RWPE2 (cell line): ENCODE results near the gene SCFD2.

ENCODE experiments used
- ATAC-seq: fragments of 200-7000 bp; cut with Tn5 transposase; 3 replicates; pipeline ENCODE4 v1.9.1; 2021; ENCODE audit warnings: low read depth
- DNase-seq: peaks from one replicate; pipeline ENCODE4 v3.0.0-alpha.2; 2020; ENCODE audit warnings: low spot score
- H3K27ac ChIP-seq: fragments of 450-650 bp; 2 replicates; pipeline ENCODE4 v1.5.1; 2017; ENCODE audit warnings: mild to moderate bottlenecking; ENCODE audit not compliant: poor library complexity, severe bottlenecking
- H3K27me3 ChIP-seq: fragments of 250-450 bp; sonication (Bioruptor Pico); 2 replicates; pipeline ENCODE4 v1.5.1; 2021; ENCODE audit warnings: mild to moderate bottlenecking, moderate library complexity; ENCODE audit not compliant: insufficient read depth, poor library complexity, severe bottlenecking
- H3K36me3 ChIP-seq: fragments of 250-450 bp; sonication (Bioruptor Pico); 2 replicates; pipeline ENCODE4 v1.5.1; 2020; ENCODE audit warnings: low read depth, mild to moderate bottlenecking, moderate library complexity
- H3K4me1 ChIP-seq: fragments of 250-450 bp; sonication (Bioruptor Pico); 2 replicates; pipeline ENCODE4 v1.5.1; 2021; ENCODE audit warnings: mild to moderate bottlenecking, moderate library complexity; ENCODE audit not compliant: insufficient read depth, poor library complexity, severe bottlenecking
- H3K4me3 ChIP-seq: fragments of 250-450 bp; sonication (Bioruptor Pico); 2 replicates; pipeline ENCODE4 v1.5.1; 2021; ENCODE audit warnings: mild to moderate bottlenecking, moderate library complexity; ENCODE audit not compliant: severe bottlenecking
- H3K9me3 ChIP-seq: fragments of 250-450 bp; sonication (Bioruptor Pico); 2 replicates; pipeline ENCODE4 v1.5.1; 2021; ENCODE audit warnings: mild to moderate bottlenecking, moderate library complexity; ENCODE audit not compliant: severe bottlenecking
- CTCF ChIP-seq: fragments of 450-650 bp; IDR thresholded peaks from one replicate; pipeline ENCODE4 v1.5.1; 2017; ENCODE audit warnings: mild to moderate bottlenecking, moderate library complexity; ENCODE audit not compliant: poor library complexity, severe bottlenecking

The SCFD2 gene

DNA sequence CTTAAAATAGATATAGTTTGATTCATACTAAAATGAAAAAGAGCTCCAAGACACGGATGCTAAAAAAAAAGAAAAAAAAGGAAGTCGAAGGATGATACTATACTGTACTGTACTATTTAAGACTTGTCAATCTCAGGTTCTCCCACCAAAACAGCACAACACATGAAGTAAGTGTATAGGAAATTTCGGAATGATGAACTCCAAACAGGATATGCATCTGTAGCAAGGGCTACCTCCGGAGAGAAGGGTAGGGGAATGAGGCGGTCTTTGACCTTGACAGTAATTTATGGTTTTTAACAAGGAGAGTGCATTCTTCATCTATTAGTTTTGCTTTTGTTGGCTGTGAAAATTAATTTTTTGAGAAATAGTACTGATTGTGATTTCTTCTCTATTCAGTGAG lies 11.0 kb upstream of the SCFD2 start:
- DNase-seq (no peak), ATAC-seq (no peak)
- Histone ChIP-seq H3K27me3 (no peaks in the 10 kb centered on the region), H3K36me3 (peaks cover 25% of the 10 kb centered on the region), H3K27ac (no peak overlapping the region), H3K9me3 (no peaks in the 10 kb centered on the region), H3K4me3 (peak overlapping the region; percentile 76), H3K4me1 (peaks cover 11% of the 10 kb centered on the region)
- TF ChIP-seq CTCF, result no peak

DNA sequence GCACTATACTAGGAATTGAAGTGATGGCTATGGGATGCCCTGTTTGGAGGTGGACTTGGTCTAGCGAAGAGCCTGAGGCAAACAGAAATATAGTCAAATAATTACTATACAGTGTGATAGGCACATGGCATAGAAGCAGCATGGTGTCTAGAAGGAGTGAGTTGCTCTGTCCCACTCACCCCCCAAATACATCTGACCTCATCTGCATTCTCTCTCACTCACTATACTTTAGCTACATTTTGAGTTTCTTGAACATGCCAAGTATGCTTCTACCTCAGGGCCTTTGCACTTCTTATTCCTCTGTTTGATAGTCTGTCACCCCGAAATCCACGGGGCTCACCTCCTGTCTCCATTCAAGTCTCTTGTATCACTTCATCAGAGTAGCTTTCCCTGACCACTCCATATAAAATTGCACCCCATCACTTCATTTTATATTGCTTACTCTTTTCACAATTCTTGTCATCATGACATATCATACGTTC lies 9.0 kb upstream of the SCFD2 start:
- DNase-seq, result no peak
- Histone ChIP-seq H3K4me1 (peaks cover 11% of the 10 kb centered on the region), H3K4me3 (no peak overlapping the region), H3K27me3 (no peaks in the 10 kb centered on the region), H3K9me3 (no peaks in the 10 kb centered on the region), H3K27ac (no peak overlapping the region), H3K36me3 (peaks cover 8% of the 10 kb centered on the region)
- TF ChIP-seq CTCF, result no peak
- no peak for ATAC-seq

DNA sequence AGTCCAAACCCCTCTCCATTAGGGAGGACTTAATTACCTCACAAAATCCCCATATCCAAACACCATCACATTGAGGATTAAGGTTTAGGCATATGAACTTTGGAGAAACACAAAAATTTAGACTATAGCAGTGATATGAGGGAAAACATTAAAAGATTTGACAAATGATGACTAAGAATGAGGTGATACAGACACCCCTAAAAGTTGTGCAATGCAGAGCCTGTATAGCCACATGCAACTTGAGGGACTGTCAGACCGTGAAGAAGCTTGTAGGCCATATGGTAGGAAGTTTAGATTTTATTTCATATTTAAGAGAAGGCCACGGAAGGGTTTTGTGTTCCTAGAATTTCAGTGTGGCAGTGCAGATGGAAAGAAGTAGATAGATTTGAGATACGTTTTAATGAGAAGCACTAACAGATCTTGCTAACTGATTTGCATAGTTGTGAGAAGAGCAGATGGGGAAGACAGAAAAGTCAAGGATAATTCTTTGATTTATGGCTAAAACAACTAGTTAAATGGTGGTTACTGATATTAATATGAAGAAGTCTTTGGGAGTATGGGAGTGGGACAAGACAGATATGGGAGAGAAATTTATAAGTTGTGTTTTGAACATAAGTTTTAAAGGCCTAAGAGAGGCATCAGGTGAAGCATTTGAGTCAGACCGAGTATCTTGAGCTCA lies 6.1 kb upstream of the SCFD2 start:
- no peaks in the 10 kb centered on the region for H3K9me3 ChIP-seq
- H3K4me1 ChIP-seq, result peaks cover 1% of the 10 kb centered on the region
- no peak overlapping the region for H3K4me3 ChIP-seq
- H3K36me3 ChIP-seq, result no peaks in the 10 kb centered on the region
- ATAC-seq (no peak), DNase-seq (no peak)
- no peak for TF ChIP-seq CTCF
- no peaks in the 10 kb centered on the region for H3K27me3 ChIP-seq
- H3K27ac ChIP-seq, result no peak overlapping the region

GRCh38 chr4:53371049-53371448 lies 5.2 kb upstream of the SCFD2 start:
- Histone ChIP-seq H3K4me3 (no peak overlapping the region), H3K27ac (no peak overlapping the region), H3K4me1 (no peaks in the 10 kb centered on the region), H3K36me3 (no peaks in the 10 kb centered on the region), H3K9me3 (no peaks in the 10 kb centered on the region), H3K27me3 (no peaks in the 10 kb centered on the region)
- DNase-seq (no peak), ATAC-seq (no peak)
- TF ChIP-seq CTCF, result no peak

DNA sequence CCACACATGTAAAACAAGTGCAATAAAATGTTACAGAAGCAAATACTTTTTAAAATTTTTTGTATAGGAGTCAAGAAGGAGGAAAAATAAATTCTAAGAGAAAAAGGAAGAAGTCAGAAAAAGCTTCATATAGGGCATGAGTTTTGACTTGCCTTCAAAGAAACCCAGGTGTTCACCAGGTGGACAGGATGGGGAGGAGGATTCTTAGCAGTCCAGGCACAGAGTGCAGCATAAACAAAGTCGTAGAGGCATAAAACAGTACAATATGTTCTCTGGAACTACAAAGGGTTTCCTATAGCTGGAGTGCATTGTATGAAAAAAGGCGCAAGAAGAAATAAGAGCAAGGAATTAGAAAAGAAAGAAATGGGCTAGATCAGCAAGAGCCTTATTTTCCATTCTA lies 1.9 kb upstream of the SCFD2 start:
- H3K27ac ChIP-seq, result no peak overlapping the region

More for the DNA sequence above, 1.9 kb upstream of the SCFD2 start:
- DNase-seq (no peak), ATAC-seq (no peak)
- peaks cover 5% of the 10 kb centered on the region for H3K4me1 ChIP-seq
- no peaks in the 10 kb centered on the region for H3K36me3 ChIP-seq
- H3K4me3 ChIP-seq, result no peak overlapping the region
- H3K27me3 ChIP-seq, result no peaks in the 10 kb centered on the region
- no peak for TF ChIP-seq CTCF
- no peaks in the 10 kb centered on the region for H3K9me3 ChIP-seq
